Measurements from ENCODE around the gene KIF3C. TPM values are rescaled to one million over a fixed set of nuclear protein-coding genes. Genes with fewer than 3 reads are reported as not detected.
"Not testable (repeated sequence)": the region's sequence is repeated elsewhere in the genome, so short reads cannot be mapped to it uniquely, and the experiment has no call there.

The KIF3C gene
- total RNA-seq, 4 donors from 2014 or later: 9.9 to 13.8 (median 11.7) TPM

DNA sequence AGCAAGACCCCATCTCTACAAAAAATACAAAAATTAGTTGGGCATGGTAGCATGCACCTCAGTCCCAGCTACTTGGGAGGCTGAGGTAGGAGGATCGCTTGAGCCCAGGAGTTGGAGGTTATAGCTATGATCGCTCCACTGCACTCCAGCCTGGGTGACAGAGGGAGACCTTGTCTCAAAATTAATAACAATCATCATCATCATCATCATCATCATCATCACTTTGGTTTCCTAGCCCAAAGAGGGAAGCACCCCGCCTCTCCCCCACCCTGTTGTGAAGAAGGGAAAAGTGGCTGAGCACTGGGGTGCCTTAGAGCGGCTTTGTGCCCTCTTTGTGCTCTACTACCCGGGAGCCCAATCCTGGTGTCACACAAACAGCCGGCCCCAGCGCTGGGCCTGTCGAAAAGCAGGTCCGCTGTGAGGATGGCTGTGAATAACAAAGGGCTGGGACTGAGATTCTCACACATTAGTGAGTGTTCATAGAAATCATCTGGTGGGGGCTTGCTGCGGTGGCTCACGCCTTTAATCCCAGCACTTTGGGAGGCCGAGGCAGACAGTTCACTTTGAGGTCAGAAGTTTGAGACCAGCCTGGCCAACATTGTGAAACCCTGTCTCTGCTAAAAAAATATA lies 61.4 kb downstream of the KIF3C start:
- intact Hi-C loops (cut with DNase I): no loop called here
- no peaks in the 10 kb centered on the region for H3K27me3 ChIP-seq
- H3K4me1 ChIP-seq: no peaks in the 10 kb centered on the region
- H3K9me3 ChIP-seq: no peaks in the 10 kb centered on the region
- H3K4me3 ChIP-seq (replicated peaks in 1 of 3): no peak overlapping the region
- no peak for DNase-seq
- no peak overlapping the region for H3K27ac ChIP-seq
- WGBS, 2 donors: 73 to 76% methylated on average over 5 to 12 of the region's 12 CpGs
- TF ChIP-seq POLR2A (IDR thresholded peaks at IDR 0.05): no peak
- TF ChIP-seq, protein P1, sequence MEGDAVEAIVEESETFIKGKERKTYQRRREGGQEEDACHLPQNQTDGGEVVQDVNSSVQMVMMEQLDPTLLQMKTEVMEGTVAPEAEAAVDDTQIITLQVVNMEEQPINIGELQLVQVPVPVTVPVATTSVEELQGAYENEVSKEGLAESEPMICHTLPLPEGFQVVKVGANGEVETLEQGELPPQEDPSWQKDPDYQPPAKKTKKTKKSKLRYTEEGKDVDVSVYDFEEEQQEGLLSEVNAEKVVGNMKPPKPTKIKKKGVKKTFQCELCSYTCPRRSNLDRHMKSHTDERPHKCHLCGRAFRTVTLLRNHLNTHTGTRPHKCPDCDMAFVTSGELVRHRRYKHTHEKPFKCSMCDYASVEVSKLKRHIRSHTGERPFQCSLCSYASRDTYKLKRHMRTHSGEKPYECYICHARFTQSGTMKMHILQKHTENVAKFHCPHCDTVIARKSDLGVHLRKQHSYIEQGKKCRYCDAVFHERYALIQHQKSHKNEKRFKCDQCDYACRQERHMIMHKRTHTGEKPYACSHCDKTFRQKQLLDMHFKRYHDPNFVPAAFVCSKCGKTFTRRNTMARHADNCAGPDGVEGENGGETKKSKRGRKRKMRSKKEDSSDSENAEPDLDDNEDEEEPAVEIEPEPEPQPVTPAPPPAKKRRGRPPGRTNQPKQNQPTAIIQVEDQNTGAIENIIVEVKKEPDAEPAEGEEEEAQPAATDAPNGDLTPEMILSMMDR (IDR thresholded peaks at IDR 0.05): no peak
- no peaks in the 10 kb centered on the region for H3K36me3 ChIP-seq

DNA sequence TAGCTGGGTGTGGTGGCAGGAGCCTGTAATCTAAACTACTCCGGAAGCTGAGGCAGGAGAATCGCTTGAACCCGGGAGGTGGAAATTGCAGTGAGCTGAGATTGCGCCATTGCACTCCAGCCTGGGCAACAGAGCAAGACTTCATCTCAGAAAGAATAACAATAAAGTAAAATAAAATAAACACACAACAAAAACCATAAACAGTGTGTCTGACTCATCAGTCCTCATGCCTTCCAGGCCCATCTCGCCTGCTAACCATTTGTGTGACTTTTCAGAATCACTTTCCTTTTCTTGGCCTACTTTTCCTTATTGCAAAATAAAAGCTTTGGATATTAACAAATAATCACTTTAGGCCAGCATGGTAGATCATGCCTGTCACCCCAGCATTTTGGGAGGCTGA lies 62.0 kb downstream of the KIF3C start:
- H3K36me3 ChIP-seq: no peaks in the 10 kb centered on the region
- DNase-seq: no peak
- H3K27me3 ChIP-seq: no peaks in the 10 kb centered on the region
- H3K9me3 ChIP-seq: no peaks in the 10 kb centered on the region
- intact Hi-C loops (cut with DNase I): no loop called here
- TF ChIP-seq, protein P1 (IDR thresholded peaks at IDR 0.05): no peak
- no peak for TF ChIP-seq POLR2A (IDR thresholded peaks at IDR 0.05)
- no peak overlapping the region for H3K4me3 ChIP-seq (replicated peaks in 1 of 3)
- no peaks in the 10 kb centered on the region for H3K4me1 ChIP-seq
- no peak overlapping the region for H3K27ac ChIP-seq
- 95 to 96% methylated on average over 5 of the region's 5 CpGs for WGBS, 2 donors

DNA sequence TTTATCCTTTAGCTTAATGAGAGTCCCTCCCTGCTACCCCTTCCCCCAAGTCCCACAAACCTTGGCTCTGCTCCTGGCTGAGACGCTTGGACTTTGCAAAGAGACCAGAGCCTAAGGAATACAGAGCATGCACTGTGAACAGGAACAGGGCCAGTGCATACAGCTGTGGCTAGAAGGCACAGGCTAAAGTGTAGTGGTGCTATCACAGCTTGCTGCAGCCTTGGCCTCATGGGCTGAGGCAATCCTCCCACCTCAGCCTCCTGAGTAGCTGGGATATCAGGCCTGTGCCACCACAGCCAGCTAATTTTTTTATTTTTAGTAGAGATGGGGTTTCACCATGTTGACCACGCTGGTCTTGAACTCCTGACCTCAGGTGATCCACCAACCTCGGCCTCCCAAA lies 64.5 kb downstream of the KIF3C start:
- Histone ChIP-seq H3K27me3 (no peaks in the 10 kb centered on the region), H3K4me1 (no peaks in the 10 kb centered on the region), H3K9me3 (no peaks in the 10 kb centered on the region), H3K27ac (no peak overlapping the region), H3K4me3 (replicated peaks in 1 of 3) (no peak overlapping the region), H3K36me3 (no peaks in the 10 kb centered on the region)
- WGBS, 2 donors: 92 to 93% methylated on average over 3 of the region's 3 CpGs
- intact Hi-C loops (cut with DNase I): no loop called here
- TF ChIP-seq POLR2A (IDR thresholded peaks at IDR 0.05): no peak
- TF ChIP-seq, protein P1 (IDR thresholded peaks at IDR 0.05): no peak
- DNase-seq: no peak

DNA sequence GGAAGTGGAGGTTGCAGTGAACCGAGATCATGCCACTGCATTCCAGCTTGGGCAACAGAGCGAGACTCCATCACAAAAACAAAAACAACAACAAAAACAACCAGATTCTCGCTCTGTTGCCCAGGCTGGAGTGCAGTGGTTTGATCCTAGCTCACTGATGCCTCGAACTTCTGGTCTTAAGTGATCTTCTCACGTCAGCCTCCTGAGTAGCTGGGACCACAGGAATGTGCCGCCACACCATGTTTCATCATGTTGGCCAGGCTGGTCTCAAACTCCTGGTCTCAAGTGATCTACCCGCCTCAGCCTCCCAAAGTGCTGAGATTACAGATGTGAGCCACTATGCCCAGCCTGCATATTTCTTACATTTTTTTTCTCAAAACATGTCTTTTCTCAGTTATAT lies 64.9 kb downstream of the KIF3C start:
- DNase-seq; H3K27me3 ChIP-seq; intact Hi-C loops (cut with DNase I); H3K9me3 ChIP-seq; H3K27ac ChIP-seq; H3K4me3 ChIP-seq (replicated peaks in 1 of 3); H3K4me1 ChIP-seq; H3K36me3 ChIP-seq: not testable (repeated sequence)
- WGBS, 2 donors: 74 to 77% methylated on average over 7 of the region's 7 CpGs

DNA sequence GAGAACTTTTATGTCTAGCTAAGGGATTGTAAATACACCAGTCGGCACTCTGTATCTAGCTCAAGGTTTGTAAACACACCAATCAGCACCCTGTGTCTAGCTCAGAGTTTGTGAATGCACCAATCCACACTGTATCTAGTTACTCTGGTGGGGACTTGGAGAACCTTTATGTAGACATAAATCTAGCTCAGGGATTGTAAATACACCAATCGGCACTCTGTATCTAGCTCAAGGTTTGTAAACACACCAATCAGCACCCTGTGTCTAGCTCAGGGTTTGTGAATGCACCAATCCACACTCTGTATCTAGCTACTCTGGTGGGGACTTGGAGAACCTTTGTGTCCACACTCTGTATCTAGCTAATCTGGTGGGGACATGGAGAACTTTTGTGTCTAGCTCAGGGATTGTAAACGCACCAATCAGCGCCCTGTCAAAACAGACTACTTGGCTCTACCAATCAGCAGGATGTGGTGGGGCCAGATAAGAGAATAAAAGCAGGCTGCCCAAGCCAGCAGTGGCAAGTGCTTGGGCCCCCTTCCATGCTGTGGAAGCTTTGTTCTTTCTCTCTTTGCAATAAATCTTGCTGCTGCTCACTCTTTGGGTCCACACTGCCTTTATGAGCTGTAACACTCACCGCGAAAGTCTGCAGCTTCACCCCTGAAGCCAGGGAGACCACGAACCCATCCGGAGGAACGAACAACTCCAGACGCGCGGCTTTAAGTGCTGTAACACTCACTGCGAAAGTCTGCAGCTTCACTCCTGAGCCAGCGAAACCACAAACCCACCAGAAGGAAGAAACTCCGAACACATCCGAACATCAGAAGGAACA lies 66.1 kb downstream of the KIF3C start:
- H3K4me3 ChIP-seq (replicated peaks in 1 of 3); H3K9me3 ChIP-seq; H3K27ac ChIP-seq; H3K36me3 ChIP-seq; DNase-seq; H3K27me3 ChIP-seq; H3K4me1 ChIP-seq; intact Hi-C loops (cut with DNase I): not testable (repeated sequence)
- WGBS, 2 donors: 80 to 91% methylated on average over 16 of the region's 16 CpGs

DNA sequence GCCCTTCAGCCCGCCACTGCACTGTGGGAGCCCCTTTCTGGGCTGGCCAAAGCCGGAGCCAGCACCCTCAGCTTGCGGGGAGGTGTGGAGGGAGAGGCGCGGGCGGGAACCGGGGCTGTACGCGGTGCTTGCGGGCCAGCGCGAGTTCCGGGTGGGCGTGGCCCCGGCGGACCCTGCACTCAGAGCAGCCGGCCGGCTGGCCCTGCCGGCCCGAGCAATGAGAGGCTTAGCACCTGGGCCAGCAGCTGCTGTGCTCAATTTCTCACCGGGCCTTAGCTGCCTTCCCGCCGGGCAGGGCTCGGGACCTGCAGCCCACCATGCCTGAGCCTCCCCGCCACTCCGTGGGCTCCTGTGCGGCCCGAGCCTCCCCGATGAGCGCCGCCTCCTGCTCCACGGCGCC lies 66.9 kb downstream of the KIF3C start:
- H3K27ac ChIP-seq; H3K4me1 ChIP-seq; DNase-seq; H3K27me3 ChIP-seq; intact Hi-C loops (cut with DNase I); H3K4me3 ChIP-seq (replicated peaks in 1 of 3); H3K36me3 ChIP-seq; H3K9me3 ChIP-seq: not testable (repeated sequence)
- 90 to 98% methylated on average over 15 to 17 of the region's 33 CpGs for WGBS, 2 donors

DNA sequence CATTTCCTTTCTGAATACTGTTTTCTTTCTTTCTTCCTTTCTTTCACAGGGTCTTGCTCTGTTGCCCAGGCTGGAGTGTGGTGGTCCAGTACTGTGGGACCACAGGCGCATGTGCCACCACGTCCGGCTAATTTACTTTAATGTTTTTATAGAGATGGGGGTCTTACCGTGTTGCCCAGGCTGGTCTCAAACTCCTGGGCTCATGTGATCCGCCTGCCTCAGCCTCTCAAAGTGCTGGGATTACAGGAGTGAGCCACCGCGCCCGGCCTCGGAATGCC lies 68.7 kb downstream of the KIF3C start:
- H3K9me3 ChIP-seq; H3K27me3 ChIP-seq; H3K36me3 ChIP-seq; H3K4me3 ChIP-seq (replicated peaks in 1 of 3); H3K27ac ChIP-seq; H3K4me1 ChIP-seq; intact Hi-C loops (cut with DNase I); DNase-seq: not testable (repeated sequence)
- 85 to 89% methylated on average over 9 of the region's 9 CpGs for WGBS, 2 donors

All from thyroid gland (tissue), 4 donors.